Superior temporal gyrus (tissue), 1 donor: ENCODE data around the gene TLE3.

Experiments
- DNase-seq: peaks from one replicate; pipeline ENCODE4 v3.0.0-alpha.2; 2016; ENCODE audit errors: extremely low spot score

Gene TLE3

GRCh38 chr15:70084461-70084860 lies 13.3 kb downstream of the TLE3 start:
- DNase-seq: no peak

GRCh38 chr15:70083946-70084345 lies 13.8 kb downstream of the TLE3 start:
- DNase-seq: no peak

GRCh38 chr15:70083418-70083817 lies 14.3 kb downstream of the TLE3 start:
- DNase-seq: no peak

- DNase-seq: no peak
These were observed 15.3 kb downstream of the TLE3 start for GRCh38 chr15:70082281-70082900.

- DNase-seq: no peak
These were observed 16.1 kb downstream of the TLE3 start for GRCh38 chr15:70081612-70082011.

- DNase-seq: no peak
These were observed 17.4 kb downstream of the TLE3 start for GRCh38 chr15:70080347-70080746.

GRCh38 chr15:70079888-70080287 lies 17.8 kb downstream of the TLE3 start:
- DNase-seq: no peak

- DNase-seq: no peak
These were observed 18.9 kb downstream of the TLE3 start for GRCh38 chr15:70078578-70079417.

- DNase-seq: no peak
These were observed 20.2 kb downstream of the TLE3 start for GRCh38 chr15:70077188-70078147.

- no peak for DNase-seq
These were observed 23.3 kb downstream of the TLE3 start for GRCh38 chr15:70074380-70074779.

GRCh38 chr15:70072479-70072878 lies 25.2 kb downstream of the TLE3 start:
- no peak for DNase-seq

GRCh38 chr15:70071799-70072198 lies 25.9 kb downstream of the TLE3 start:
- DNase-seq: no peak

- no peak for DNase-seq
These were observed 28.0 kb downstream of the TLE3 start for GRCh38 chr15:70069716-70070115.

GRCh38 chr15:70068783-70069565 lies 28.7 kb downstream of the TLE3 start:
- no peak for DNase-seq

- DNase-seq: no peak
These were observed 30.0 kb downstream of the TLE3 start for GRCh38 chr15:70067681-70068080.

- no peak for DNase-seq
These were observed 30.7 kb downstream of the TLE3 start for GRCh38 chr15:70067011-70067410.

GRCh38 chr15:70066447-70066846 lies 31.3 kb downstream of the TLE3 start:
- DNase-seq: no peak

GRCh38 chr15:70066004-70066403 lies 31.7 kb downstream of the TLE3 start:
- no peak for DNase-seq

- no peak for DNase-seq
These were observed 32.6 kb downstream of the TLE3 start for GRCh38 chr15:70065006-70065722.

GRCh38 chr15:70064441-70064840 lies 33.3 kb downstream of the TLE3 start:
- no peak for DNase-seq

GRCh38 chr15:70063980-70064379 lies 33.7 kb downstream of the TLE3 start:
- no peak for DNase-seq
